Ishikawa (cell line): ENCODE measurements around the gene PPP1R13B.

ENCODE experiments used
- RAD21 ChIP-seq: IDR thresholded peaks from 2 replicates; pipeline ENCODE4 v1.6.1; 2012; ENCODE audit warnings: low read depth
- YY1 ChIP-seq: IDR thresholded peaks from 2 replicates; pipeline ENCODE4 v1.6.1; 2012; ENCODE audit warnings: low read depth

GRCh38 chr14:103743691-103744090, 103.7 kb downstream of the PPP1R13B start:
- TF ChIP-seq YY1 (no peak), RAD21 (no peak)
